Adipose tissue (tissue), 3 donors: ENCODE measurements around the gene DLX5. TPM values are rescaled to one million over a fixed set of nuclear protein-coding genes. Genes with fewer than 3 reads are reported as not detected.

Source experiments
- H3K27ac ChIP-seq: one replicate; pipeline ENCODE4 v1.5.1; 2013; ENCODE audit warnings: low read depth, low read length
- WGBS, 3 donors: extraction: QIAGEN DNeasy Blood & Tissue Kit; methylation state at CpG; one replicate each; pipeline ENCODE4 v1.1.7; 2013; 5-methylcytosine and 5-hydroxymethylcytosine counted together
- polyA plus RNA-seq, 3 donors: library from polyadenylated mRNA; stranded (reverse); fragments of 200-250 nt; gene quantifications; one replicate each; pipeline ENCODE4 v1.2.3, GENCODE V29; 2013
- donor health status: healthy with polysubstance abuse.
- donor health status: Bipolar disorder and iron deficiency.
- donor health status: healthy.

Gene DLX5
- polyA plus RNA-seq, 3 donors, result 0.16 TPM; not detected in 2

DNA sequence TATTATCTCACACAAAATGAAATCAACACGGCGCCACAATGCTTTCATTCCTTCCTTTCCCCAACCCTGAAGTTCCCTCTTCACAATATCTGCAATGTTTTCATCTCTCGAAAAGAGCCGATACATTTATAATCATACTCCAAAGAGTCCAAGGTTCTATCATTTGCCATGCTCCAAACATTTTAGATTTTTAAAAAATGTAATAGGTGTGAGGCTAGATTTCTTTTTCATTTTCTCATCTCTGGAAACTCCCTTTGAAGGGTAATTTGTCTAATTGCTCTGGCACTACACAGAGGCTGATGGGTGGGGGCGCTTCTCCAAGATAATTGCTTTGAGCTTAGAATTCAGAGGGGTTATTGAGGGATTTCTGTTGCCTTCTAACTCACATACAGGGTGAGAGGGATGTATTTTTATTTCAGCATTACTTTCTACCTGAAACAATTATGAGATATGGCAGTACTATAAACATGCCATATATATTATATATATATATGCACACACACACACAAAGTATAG, 4.9 kb downstream of the DLX5 start:
- 10 to 27% (median 19%) methylated on average over 5 of the region's 5 CpGs for whole genome bisulfite sequencing, 3 donors
- H3K27ac ChIP-seq, result no peak overlapping the region

DNA sequence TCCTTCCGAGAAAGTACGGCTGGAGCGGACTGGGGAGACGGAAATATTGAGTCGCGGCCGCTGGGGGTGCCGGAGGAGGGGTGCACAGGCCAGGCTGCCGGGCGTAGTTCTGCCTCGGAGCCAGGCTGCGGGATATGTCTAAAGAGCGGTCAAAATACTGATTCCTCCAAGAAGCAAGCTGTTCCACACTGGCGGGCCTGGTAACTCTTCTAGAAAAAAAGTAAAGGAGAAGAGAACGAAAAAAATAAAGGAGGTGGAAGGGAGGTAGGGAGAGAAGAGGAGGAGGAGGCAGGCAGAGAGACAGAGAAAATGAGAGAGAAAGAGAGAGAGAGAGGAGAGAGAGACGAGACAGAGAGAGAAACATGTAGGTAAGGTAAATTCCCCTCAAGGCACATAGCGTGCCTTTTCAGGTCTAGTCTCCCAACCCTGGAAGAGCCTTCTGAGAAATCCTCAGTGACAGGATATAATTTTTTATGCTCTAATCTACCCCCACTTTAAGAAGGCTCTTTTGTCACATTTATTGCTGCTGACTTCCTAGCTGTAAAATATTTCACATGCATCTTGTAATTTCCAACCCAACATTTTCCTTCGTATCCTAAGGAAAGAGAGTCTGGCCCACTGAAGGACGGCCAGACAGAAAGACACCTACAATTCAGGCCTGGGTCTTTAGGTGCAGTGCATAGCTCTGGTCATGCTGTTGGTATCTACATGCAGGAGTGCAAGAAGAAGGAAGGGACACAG, 5.7 kb downstream of the DLX5 start:
- no peak overlapping the region for H3K27ac ChIP-seq
- WGBS, 3 donors, result 8 to 12% (median 11%) methylated on average over 19 of the region's 19 CpGs

- no peak overlapping the region for H3K27ac ChIP-seq
- WGBS, 3 donors, result 3 to 8% (median 6%) methylated on average over 21 to 22 of the region's 22 CpGs
Observed at GRCh38 chr7:97018126-97018601, 6.5 kb downstream of the DLX5 start.

GRCh38 chr7:97017192-97018125, 7.2 kb downstream of the DLX5 start:
- WGBS, 3 donors, result 4 to 8% (median 7%) methylated on average over 37 of the region's 37 CpGs

DNA sequence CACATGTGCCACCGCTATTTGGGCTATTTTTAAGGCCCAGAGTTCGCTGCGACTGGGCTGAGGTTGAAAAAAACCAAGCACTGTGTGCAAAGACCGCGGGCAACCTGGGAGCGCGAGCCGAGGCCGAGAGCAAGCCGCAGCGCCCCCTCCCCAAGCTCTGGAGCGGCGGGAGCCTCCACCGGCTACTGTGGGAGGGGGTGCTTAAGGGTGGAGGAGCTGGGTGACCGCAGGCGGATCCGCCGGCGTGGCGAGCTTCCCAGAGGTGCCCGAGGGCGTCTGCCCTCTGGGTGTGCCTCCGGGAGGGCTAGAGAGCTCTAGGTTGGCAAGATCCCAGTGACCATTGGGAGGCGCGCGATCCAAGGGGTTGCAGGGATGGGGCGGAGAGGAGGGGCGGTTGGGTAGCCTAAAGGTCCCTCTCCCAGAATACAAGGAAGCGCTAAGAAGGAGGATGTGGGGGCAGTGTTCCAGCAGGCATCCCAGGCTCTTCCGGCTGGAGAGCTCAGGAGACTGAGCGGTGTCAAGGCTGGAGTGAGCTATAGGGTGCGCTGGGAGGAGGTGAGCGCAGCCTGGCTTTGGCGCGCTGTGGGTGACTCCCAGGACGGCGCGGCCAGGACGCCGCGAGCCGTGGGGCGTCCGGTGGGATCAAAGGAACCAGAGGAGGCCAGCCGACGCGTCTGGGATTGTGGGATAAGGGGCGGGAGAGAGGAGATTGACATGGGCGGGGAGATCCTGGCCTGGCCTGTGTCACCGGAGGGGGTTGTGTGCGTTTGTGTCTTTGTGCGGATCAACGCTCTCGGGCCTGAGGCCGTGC, 8.0 kb downstream of the DLX5 start:
- 2 to 3% (median 2%) methylated on average over 53 to 55 of the region's 55 CpGs for WGBS, 3 donors
- H3K27ac ChIP-seq, result no peak overlapping the region

More at GRCh38 chr7:97017192-97018125, 7.2 kb downstream of the DLX5 start:
- no peak overlapping the region for H3K27ac ChIP-seq

- WGBS, 3 donors, result 3 to 5% (median 3%) methylated on average over 12 of the region's 12 CpGs
- no peak overlapping the region for H3K27ac ChIP-seq
Observed at GRCh38 chr7:97015756-97016380, 8.8 kb downstream of the DLX5 start.

DNA sequence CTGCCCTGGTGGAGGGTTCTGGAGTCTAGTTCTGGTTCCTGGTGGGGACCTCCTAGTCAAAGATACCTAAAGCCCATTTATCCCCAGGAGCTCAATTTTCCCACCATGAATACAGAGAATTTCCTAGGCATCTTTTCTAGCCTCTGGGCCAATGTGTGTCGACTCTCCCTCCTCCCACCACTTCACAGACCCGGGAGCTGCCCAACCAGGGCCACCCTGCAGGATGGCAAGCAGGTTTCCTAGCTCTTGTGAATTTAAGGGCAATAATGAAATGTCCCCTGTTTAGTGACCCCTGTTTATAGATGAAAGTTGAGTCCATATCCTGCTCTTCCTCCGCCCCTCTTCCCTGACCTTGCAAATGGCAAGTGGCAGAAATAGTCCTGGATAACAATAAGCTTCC, 9.4 kb downstream of the DLX5 start:
- WGBS, 3 donors, result 12 to 15% (median 15%) methylated on average over 3 of the region's 3 CpGs
- H3K27ac ChIP-seq, result no peak overlapping the region

GRCh38 chr7:97014145-97014750, 10.4 kb downstream of the DLX5 start:
- 8 to 20% (median 11%) methylated on average over 5 of the region's 5 CpGs for WGBS, 3 donors
- no peak overlapping the region for H3K27ac ChIP-seq

- no peak overlapping the region for H3K27ac ChIP-seq
- WGBS, 3 donors, result 13 to 24% (median 22%) methylated on average over 1 of the region's 1 CpG
Observed at GRCh38 chr7:97013845-97014134, 10.8 kb downstream of the DLX5 start.

- 5 to 9% (median 8%) methylated on average over 20 of the region's 20 CpGs for WGBS, 3 donors
Observed at GRCh38 chr7:97013134-97013844, 11.3 kb downstream of the DLX5 start.

DNA sequence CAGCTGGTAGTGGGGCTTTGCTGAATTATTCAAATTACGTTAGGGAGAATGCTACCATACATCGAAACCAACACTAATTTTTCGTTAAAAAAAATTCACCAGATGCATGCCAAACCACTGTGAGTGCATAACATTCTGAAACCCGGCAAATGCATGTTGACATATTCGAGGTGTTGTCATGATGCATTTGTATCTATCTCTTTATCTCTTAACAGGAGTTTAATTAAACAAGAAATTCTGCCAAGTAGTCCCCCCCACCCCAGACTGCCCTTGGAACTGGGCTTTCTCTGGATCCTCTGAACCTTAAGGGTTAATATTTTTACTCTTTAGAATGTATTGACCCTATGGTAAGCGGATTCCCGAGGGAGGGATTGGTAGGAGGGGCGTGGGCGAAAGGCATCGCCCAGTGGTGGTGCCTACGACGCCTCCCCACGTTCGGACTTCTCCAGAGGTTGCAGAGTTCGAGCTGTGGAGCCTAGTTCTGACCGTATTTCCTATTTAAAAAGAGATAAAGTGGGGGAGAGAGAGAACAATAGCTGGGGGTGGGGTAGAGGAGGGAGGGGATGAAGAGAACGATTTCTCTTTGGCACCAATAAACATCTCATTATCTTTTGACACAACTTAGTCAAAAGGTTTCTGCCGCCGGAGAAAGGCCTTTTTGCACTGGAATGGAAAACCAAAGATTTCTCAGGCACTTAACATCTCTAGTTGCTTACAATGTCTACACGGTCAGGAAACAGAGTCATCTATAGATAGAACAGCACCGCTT, 12.1 kb downstream of the DLX5 start:
- H3K27ac ChIP-seq, result no peak overlapping the region
- 5 to 8% (median 8%) methylated on average over 21 of the region's 21 CpGs for WGBS, 3 donors

More at GRCh38 chr7:97013134-97013844, 11.3 kb downstream of the DLX5 start:
- H3K27ac ChIP-seq, result no peak overlapping the region

GRCh38 chr7:97011536-97012364, 12.9 kb downstream of the DLX5 start:
- WGBS, 3 donors, result 10 to 16% (median 14%) methylated on average over 15 of the region's 15 CpGs

GRCh38 chr7:97011104-97011503, 13.5 kb downstream of the DLX5 start:
- no peak overlapping the region for H3K27ac ChIP-seq
- 6 to 16% (median 9%) methylated on average over 1 of the region's 1 CpG for WGBS, 3 donors

More at GRCh38 chr7:97011536-97012364, 12.9 kb downstream of the DLX5 start:
- H3K27ac ChIP-seq, result no peak overlapping the region

DNA sequence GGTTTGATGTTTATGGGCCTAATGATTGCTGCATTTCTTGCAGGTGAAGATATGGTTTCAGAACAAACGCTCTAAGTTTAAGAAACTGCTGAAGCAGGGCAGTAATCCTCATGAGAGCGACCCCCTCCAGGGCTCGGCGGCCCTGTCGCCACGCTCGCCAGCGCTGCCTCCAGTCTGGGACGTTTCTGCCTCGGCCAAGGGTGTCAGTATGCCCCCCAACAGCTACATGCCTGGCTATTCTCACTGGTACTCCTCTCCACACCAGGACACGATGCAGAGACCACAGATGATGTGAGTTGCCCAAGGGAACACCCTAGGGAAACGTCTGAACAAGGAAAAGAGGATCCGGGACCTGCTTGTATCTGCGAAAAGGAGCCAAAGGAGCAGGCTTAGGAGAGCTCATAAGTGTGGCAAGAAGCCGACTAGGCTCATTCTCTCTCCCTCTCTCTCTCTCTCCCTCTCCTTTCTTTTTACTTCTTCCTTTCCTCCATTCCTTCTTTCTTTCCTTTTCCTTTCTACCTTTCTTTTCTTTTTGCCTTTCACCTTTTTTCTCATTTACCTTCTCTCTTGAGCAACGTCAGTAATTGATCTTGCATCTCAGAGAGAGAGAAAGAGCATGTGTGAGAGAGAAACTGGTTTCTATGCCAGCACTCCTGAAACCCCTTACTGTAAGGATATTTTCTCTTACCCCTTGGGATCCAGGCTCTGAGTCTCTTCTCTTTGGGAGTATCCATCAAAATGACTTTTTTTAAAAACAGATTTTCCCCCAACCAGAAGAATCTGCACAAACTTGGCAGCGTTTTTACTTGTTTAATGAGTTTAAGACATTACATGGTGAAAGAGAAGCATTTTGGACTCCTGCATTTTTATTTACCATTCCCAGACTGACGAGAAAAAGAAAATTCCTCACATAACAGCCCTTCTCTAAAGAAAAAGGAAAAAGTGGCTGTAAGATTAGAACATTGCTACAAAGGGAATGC, 14.6 kb downstream of the DLX5 start:
- no peak overlapping the region for H3K27ac ChIP-seq
- 6 to 15% (median 14%) methylated on average over 18 of the region's 18 CpGs for WGBS, 3 donors
